Activated CD8-positive, alpha-beta T cell treated with anti-CD3 and anti-CD28 coated beads for 36 hours (primary cell): Measurements from ENCODE around the gene SLC1A6. TPM values are rescaled to one million over a fixed set of nuclear protein-coding genes. Genes with fewer than 3 reads are reported as not detected.

Experiments used
- ATAC-seq: fragments of 200-7000 bp; cut with Tn5 transposase; one replicate; pipeline ENCODE4 v1.10.0; 2021; ENCODE audit warnings: mild to moderate bottlenecking, moderate library complexity
- CTCF ChIA-PET: fragments of 350-600 bp; sonication (Branson Sonifier 250); formaldehyde crosslinking; loops from one replicate; lab custom pipeline; 2021; ENCODE audit warnings: antibody characterized with exemption; lab: Charles Lee
- POLR2A ChIA-PET: fragments of 350-600 bp; sonication (Branson Sonifier 250); formaldehyde crosslinking; loops from one replicate; lab custom pipeline; 2021; ENCODE audit warnings: antibody characterized with exemption; lab: Charles Lee
- DNase-seq: peaks from one replicate; pipeline ENCODE4 v3.0.0-alpha.2; 2020
- H3K27ac Mint-ChIP-seq: one replicate; pipeline ENCODE4 v1.8.0; 2021; ENCODE audit warnings: mild to moderate bottlenecking, mixed read lengths
- H3K27me3 Mint-ChIP-seq: one replicate; pipeline ENCODE4 v1.8.0; 2021; ENCODE audit warnings: mixed read lengths
- H3K36me3 Mint-ChIP-seq: one replicate; pipeline ENCODE4 v1.8.0; 2021; ENCODE audit warnings: low read depth, mixed read lengths
- H3K4me1 Mint-ChIP-seq: one replicate; pipeline ENCODE4 v1.8.0; 2021; ENCODE audit warnings: low read depth, mixed read lengths
- H3K4me3 Mint-ChIP-seq: one replicate; pipeline ENCODE4 v1.8.0; 2021; ENCODE audit warnings: mild to moderate bottlenecking, moderate library complexity, mixed read lengths
- H3K9me3 Mint-ChIP-seq: one replicate; pipeline ENCODE4 v1.8.0; 2021; ENCODE audit warnings: mixed read lengths
- CTCF ChIP-seq: fragments of 200-600 bp; IDR thresholded peaks from one replicate; pipeline ENCODE4 v1.8.0; 2022; ENCODE audit warnings: antibody characterized with exemption, mild to moderate bottlenecking
- intact Hi-C: fragments of 100-400 bp; cut with micrococcal nuclease; formaldehyde crosslinking; loops from one replicate; pipeline ENCODE4 v1.10.0; 2022
- total RNA-seq, 2 experiments: library from RNA; stranded (reverse); gene quantifications; one replicate each; pipeline ENCODE4 v1.2.3, GENCODE V29; 2021

Gene SLC1A6
- total RNA-seq, 2 experiments from 2014 or later: not detected

GRCh38 chr19:14972676-14973075 is 7.0 kb downstream of the SLC1A6 start:
- intact Hi-C loops: no loop called here
- ChIA-PET POLR2A (no interaction called here), CTCF (no interaction called here)
- Mint-ChIP-seq H3K4me3 (no peak overlapping the region), H3K4me1 (no peaks in the 10 kb centered on the region), H3K27ac (no peak overlapping the region), H3K27me3 (peaks cover 17% of the 10 kb centered on the region), H3K9me3 (no peaks in the 10 kb centered on the region), H3K36me3 (no peaks in the 10 kb centered on the region)
- ATAC-seq: no peak
- TF ChIP-seq CTCF: no peak
- no peak for DNase-seq

- ChIA-PET POLR2A (no interaction called here), CTCF (no interaction called here)
- H3K27me3 Mint-ChIP-seq: peaks cover 9% of the 10 kb centered on the region
- intact Hi-C loops: no loop called here
- no peak overlapping the region for H3K27ac Mint-ChIP-seq
- no peaks in the 10 kb centered on the region for H3K4me1 Mint-ChIP-seq
- TF ChIP-seq CTCF: no peak
- DNase-seq (no peak), ATAC-seq (no peak)
- H3K36me3 Mint-ChIP-seq: no peaks in the 10 kb centered on the region
- H3K4me3 Mint-ChIP-seq: no peak overlapping the region
- no peaks in the 10 kb centered on the region for H3K9me3 Mint-ChIP-seq
These were observed 8.2 kb downstream of the SLC1A6 start for GRCh38 chr19:14971474-14971873.

GRCh38 chr19:14968247-14968646 is 11.4 kb downstream of the SLC1A6 start:
- Mint-ChIP-seq H3K36me3 (no peaks in the 10 kb centered on the region), H3K4me1 (no peaks in the 10 kb centered on the region), H3K4me3 (no peak overlapping the region), H3K27ac (no peak overlapping the region), H3K27me3 (peaks cover 5% of the 10 kb centered on the region), H3K9me3 (no peaks in the 10 kb centered on the region)
- ChIA-PET POLR2A (no interaction called here), CTCF (no interaction called here)
- TF ChIP-seq CTCF: no peak
- intact Hi-C loops: no loop called here
- ATAC-seq: no peak
- no peak for DNase-seq

- Mint-ChIP-seq H3K4me1 (no peaks in the 10 kb centered on the region), H3K9me3 (peaks cover 5% of the 10 kb centered on the region), H3K27ac (no peak overlapping the region), H3K4me3 (no peak overlapping the region), H3K36me3 (no peaks in the 10 kb centered on the region), H3K27me3 (peaks cover 6% of the 10 kb centered on the region)
- DNase-seq (no peak), ATAC-seq (no peak)
- ChIA-PET CTCF (no interaction called here), POLR2A (no interaction called here)
- no peak for TF ChIP-seq CTCF
- intact Hi-C loops: no loop called here
These were observed 17.5 kb downstream of the SLC1A6 start for GRCh38 chr19:14961956-14962685.

GRCh38 chr19:14959263-14959662 is 20.4 kb downstream of the SLC1A6 start:
- no peak for ATAC-seq
- Mint-ChIP-seq H3K9me3 (peaks cover 9% of the 10 kb centered on the region), H3K36me3 (no peaks in the 10 kb centered on the region), H3K4me1 (no peaks in the 10 kb centered on the region), H3K27ac (no peak overlapping the region), H3K27me3 (peaks cover 8% of the 10 kb centered on the region), H3K4me3 (no peak overlapping the region)
- POLR2A ChIA-PET: no interaction called here
- DNase-seq: no peak
- TF ChIP-seq CTCF: no peak
- CTCF ChIA-PET: no interaction called here
- intact Hi-C loops: no loop called here
